ENCODE results near the gene CAMK1. TPM values are rescaled to one million over a fixed set of nuclear protein-coding genes. Genes with fewer than 3 reads are reported as not detected.

Gene CAMK1
- total RNA-seq, 1 experiment from 2014 or later, result 36.6 TPM

- Histone ChIP-seq H3K27me3 (ENCODE audit: low read length) (no peaks in the 10 kb centered on the region), H3K36me3 (ENCODE audit: low read depth, low read length) (no peaks in the 10 kb centered on the region; the same call in 1 of the 2 replicates), H3K4me3 (ENCODE audit: low read length) (peak overlapping the region; percentile 80), H3K9me2 (replicated peaks; ENCODE audit: low read length) (no peaks in the 10 kb centered on the region), H3K4me2 (ENCODE audit: low read length) (peak overlapping the region; percentile 88), H2AFZ (ENCODE audit: low read length) (peak overlapping the region; percentile 93), H3K9me3 (ENCODE audit: low read length) (no peaks in the 10 kb centered on the region), H3K27ac (ENCODE audit: low read length) (no peak overlapping the region), H4K20me1 (ENCODE audit: low read length) (no peaks in the 10 kb centered on the region), H3F3A (ENCODE audit: low read length, unreplicated experiment) (no peaks in the 10 kb centered on the region), H3K79me2 (ENCODE audit: low read length) (peaks cover 18% of the 10 kb centered on the region), H3K4me1 (ENCODE audit: insufficient read depth, low read length) (peaks cover 25% of the 10 kb centered on the region), H3K9ac (ENCODE audit: low read length) (peak overlapping the region; percentile 77)
- ATAC-seq (peak; percentile 6), DNase-seq (no peak)
- no TSS peak for BruUV-seq (replicated peaks)
- TF ChIP-seq EZH2 (IDR thresholded peaks at IDR 0.05; ENCODE audit: low read length, unreplicated experiment) (no peak), CTCF (conservative IDR thresholded peaks at IDR 0.05; ENCODE audit: low read depth, low read length) (no peak), EZH2phosphoT487 (IDR thresholded peaks at IDR 0.05; ENCODE audit: borderline replicate concordance, low read length) (no peak)
- intact Hi-C loops (cut with micrococcal nuclease), result loop anchor here (2.0 kb wide), 1 partner anchor 14 kb away; no protein-coding TSS in a partner anchor
- POLR2A ChIA-PET (ENCODE audit: unreplicated experiment), result no interaction called here
- CTCF ChIA-PET, result no interaction called here
These were observed 735 bp downstream of the CAMK1 start for GRCh38 chr3:9769012-9769411.

- CTCF ChIA-PET, result no interaction called here
- no peak overlapping the region for H2AFZ ChIP-seq (ENCODE audit: low read length)
- H3K4me3 ChIP-seq (ENCODE audit: low read length), result 0 out of 2 replicates have a peak overlapping the region, but pooled peaks have one; percentile 80
- H3K9me2 ChIP-seq (replicated peaks; ENCODE audit: low read length), result no peaks in the 10 kb centered on the region
- H3K79me2 ChIP-seq (ENCODE audit: low read length), result peaks cover 18% of the 10 kb centered on the region
- no TSS peak for BruUV-seq (replicated peaks)
- TF ChIP-seq EZH2phosphoT487 (IDR thresholded peaks at IDR 0.05; ENCODE audit: borderline replicate concordance, low read length), result no peak
- no peak for TF ChIP-seq CTCF (conservative IDR thresholded peaks at IDR 0.05; ENCODE audit: low read depth, low read length)
- TF ChIP-seq EZH2 (IDR thresholded peaks at IDR 0.05; ENCODE audit: low read length, unreplicated experiment), result no peak
- no peak overlapping the region for H3K27ac ChIP-seq (ENCODE audit: low read length)
- no peak overlapping the region for H3K9ac ChIP-seq (ENCODE audit: low read length)
- no peaks in the 10 kb centered on the region for H3F3A ChIP-seq (ENCODE audit: low read length, unreplicated experiment)
- H3K27me3 ChIP-seq (ENCODE audit: low read length), result no peaks in the 10 kb centered on the region
- intact Hi-C loops (cut with micrococcal nuclease), result loop anchor here (2.0 kb wide), 1 partner anchor 13 kb away; no protein-coding TSS in a partner anchor
- H3K9me3 ChIP-seq (ENCODE audit: low read length), result no peaks in the 10 kb centered on the region
- peak overlapping the region; percentile 88 for H3K4me2 ChIP-seq (ENCODE audit: low read length)
- H4K20me1 ChIP-seq (ENCODE audit: low read length), result no peaks in the 10 kb centered on the region
- no peaks in the 10 kb centered on the region; the same call in 1 of the 2 replicates for H3K36me3 ChIP-seq (ENCODE audit: low read depth, low read length)
- DNase-seq (no peak), ATAC-seq (no peak)
- H3K4me1 ChIP-seq (ENCODE audit: insufficient read depth, low read length), result peaks cover 25% of the 10 kb centered on the region
- POLR2A ChIA-PET (ENCODE audit: unreplicated experiment), result interaction anchor here (0.6 kb wide), 1 partner anchor 22 kb away, joined by 4 read pairs; no protein-coding TSS in a partner anchor
These were observed 1.5 kb downstream of the CAMK1 start for GRCh38 chr3:9768141-9768775.

- Histone ChIP-seq H3K27ac (ENCODE audit: low read length) (peak overlapping the region; percentile 16), H3K9me3 (ENCODE audit: low read length) (no peaks in the 10 kb centered on the region), H3K4me2 (ENCODE audit: low read length) (peak overlapping the region; percentile 88; the same call in 1 of the 2 replicates), H3K9me2 (replicated peaks; ENCODE audit: low read length) (no peaks in the 10 kb centered on the region), H3K36me3 (ENCODE audit: low read depth, low read length) (no peaks in the 10 kb centered on the region; the same call in 1 of the 2 replicates), H3K9ac (ENCODE audit: low read length) (no peak overlapping the region), H3K27me3 (ENCODE audit: low read length) (no peaks in the 10 kb centered on the region), H3K4me1 (ENCODE audit: insufficient read depth, low read length) (peaks cover 25% of the 10 kb centered on the region), H3K79me2 (ENCODE audit: low read length) (peaks cover 18% of the 10 kb centered on the region), H3F3A (ENCODE audit: low read length, unreplicated experiment) (no peaks in the 10 kb centered on the region), H2AFZ (ENCODE audit: low read length) (no peak overlapping the region), H3K4me3 (ENCODE audit: low read length) (no peak overlapping the region), H4K20me1 (ENCODE audit: low read length) (no peaks in the 10 kb centered on the region)
- ChIA-PET POLR2A (ENCODE audit: unreplicated experiment) (interaction anchor here (0.6 kb wide), 1 partner anchor 22 kb away, joined by 4 read pairs; no protein-coding TSS in a partner anchor), CTCF (no interaction called here)
- DNase-seq (no peak), ATAC-seq (no peak; the same call in 1 of the 2 replicates)
- TF ChIP-seq CTCF (conservative IDR thresholded peaks at IDR 0.05; ENCODE audit: low read depth, low read length) (no peak), EZH2 (IDR thresholded peaks at IDR 0.05; ENCODE audit: low read length, unreplicated experiment) (no peak), EZH2phosphoT487 (IDR thresholded peaks at IDR 0.05; ENCODE audit: borderline replicate concordance, low read length) (no peak)
- no TSS peak for BruUV-seq (replicated peaks)
- intact Hi-C loops (cut with micrococcal nuclease), result no loop called here
These were observed 2.3 kb downstream of the CAMK1 start for GRCh38 chr3:9767418-9767817.

Measured in PC-3 (cell line).